Stimulated activated CD8-positive, alpha-beta memory T cell treated with anti-CD3 and anti-CD28 coated beads, Interleukin-7, amount 100 ng/mL, for 1 hour (primary cell): ENCODE measurements around the gene EGFL6.

Source experiments
- DNase-seq, 2 donors: peaks; one replicate each; pipeline ENCODE4 v3.0.0-alpha.2; 2020; ENCODE audit warnings: low read depth in 2 of 2

EGFL6 gene

GRCh38 chrX:13569479-13570260 lies at the start of gene EGFL6:
TSS of gene EGFL6 (plus strand) at chrX:13569601. CDS start at chrX:13569862, 261 bp downstream.
- DNase-seq, result no peak

GRCh38 chrX:13520351-13520750 lies 49.0 kb upstream of the EGFL6 start:
- no peak for DNase-seq

DNA sequence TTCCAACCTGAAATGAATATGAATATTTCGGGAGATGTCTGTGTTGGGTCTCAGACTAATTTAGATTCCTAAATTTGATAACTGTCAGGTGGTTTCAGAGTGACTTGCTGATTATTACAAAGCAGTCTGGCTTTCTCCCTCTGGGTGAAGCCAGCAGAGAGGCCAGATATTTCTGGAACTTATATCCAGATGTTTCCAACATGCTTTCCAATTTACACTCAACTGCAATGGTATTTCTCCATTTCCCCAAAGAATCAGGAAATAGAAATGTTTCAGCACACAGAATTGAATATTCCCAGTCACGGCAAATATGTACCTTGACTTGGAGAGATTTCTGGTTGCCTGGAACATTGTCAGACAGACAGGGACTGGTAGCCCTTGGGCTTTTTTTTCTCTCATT lies 48.5 kb upstream of the EGFL6 start:
- no peak for DNase-seq

DNA sequence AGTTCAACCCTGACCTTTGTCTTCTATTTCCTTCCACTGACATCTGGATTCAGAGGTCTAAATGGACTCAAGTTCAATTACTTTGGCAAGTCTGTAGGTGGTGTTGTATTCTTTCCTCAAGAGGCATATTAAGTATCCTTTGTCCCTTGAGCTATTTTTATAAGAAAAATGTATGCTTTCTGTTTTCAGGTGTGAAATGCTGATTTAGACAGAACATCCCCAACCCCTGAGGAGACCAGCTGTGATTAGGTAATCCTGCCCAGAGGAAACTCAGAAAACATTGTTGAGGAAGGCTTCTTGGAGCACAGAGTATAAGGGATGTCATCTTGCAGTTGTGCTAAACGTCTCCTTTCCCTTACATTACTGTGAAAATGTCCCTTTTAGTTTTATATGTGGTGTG lies 46.6 kb upstream of the EGFL6 start:
- DNase-seq, result no peak

- no peak for DNase-seq
Observed at GRCh38 chrX:13533726-13534125, 35.7 kb upstream of the EGFL6 start.

GRCh38 chrX:13535376-13536165 lies 33.8 kb upstream of the EGFL6 start:
- no peak for DNase-seq

DNA sequence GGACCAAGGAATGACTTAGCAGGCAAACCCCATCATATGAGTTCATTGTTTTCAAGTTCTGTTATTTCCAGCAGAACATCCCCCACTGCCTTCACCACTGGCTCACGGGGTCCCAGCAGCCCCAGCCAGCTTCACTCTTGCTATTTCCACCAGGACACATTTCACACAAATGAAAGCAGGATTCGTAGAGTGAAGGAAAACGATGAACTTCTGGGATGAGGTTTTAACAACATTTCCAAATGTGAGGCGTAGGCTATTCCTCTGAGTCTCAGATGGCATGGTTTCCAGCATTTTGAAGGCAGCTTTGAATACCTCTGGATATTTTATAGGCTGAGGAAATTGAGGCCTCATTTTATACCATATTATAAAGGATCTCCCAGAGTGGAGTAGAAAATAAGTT lies 32.9 kb upstream of the EGFL6 start:
- DNase-seq, result no peak

- no peak for DNase-seq
Observed at GRCh38 chrX:13538414-13538813, 31.0 kb upstream of the EGFL6 start.

DNA sequence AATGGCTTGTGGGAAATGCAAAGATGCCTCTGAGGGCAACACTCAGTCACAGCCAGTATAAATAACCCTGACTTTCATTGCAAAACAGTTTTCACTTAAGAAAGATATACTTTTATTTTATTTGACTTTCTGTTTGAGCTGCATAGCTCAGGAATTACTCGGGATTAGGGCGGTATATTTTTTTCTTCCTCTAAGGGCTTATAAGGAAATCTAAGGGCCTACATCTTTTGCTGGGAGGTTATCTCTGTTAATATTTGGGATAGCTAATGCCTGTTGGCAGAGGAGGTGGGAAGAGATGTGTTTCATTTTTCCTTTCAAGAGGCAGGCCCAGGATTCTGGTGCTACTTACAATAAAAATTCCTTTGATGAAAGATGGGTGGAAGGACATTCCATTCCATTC lies 28.8 kb upstream of the EGFL6 start:
- no peak for DNase-seq

GRCh38 chrX:13545726-13546125 lies 23.7 kb upstream of the EGFL6 start:
- DNase-seq, result no peak

DNA sequence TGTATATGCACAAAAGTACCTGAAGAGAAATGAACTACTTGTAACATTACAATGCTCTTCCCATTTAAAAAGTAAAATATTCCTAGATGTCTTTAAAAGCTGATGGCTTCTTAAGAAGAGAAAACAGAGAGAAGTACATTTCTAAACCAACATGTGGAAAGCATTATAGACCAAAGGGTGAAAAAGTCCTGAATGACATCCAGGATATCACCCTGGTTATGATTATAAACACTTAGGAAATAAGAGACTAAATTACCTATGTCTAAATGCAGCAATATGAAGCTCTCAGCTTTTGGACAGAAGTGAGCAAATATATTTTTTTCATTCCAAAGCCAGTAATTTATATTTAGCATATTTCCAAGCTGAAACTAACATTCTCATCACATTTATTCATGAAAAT lies 21.7 kb upstream of the EGFL6 start:
- no peak for DNase-seq

DNA sequence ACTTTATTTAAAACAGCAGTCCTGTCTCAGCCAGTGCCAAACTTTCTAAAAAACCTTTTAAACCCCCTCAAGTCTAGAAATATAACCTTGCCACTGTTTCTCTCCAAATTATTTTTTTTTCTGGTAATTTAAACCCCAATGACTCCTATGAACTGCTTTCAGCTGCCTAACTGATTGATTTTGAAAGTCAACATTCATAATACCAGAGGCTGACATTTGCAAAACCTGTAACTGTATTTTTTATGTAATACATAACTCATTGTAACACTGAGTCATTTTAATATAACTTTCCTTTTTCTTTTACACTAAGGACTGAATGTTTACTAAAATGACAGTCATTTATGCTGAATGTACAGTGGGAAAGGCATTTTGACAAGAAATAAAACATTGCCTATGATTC lies 19.1 kb upstream of the EGFL6 start:
- no peak for DNase-seq

GRCh38 chrX:13551610-13552009 lies 17.8 kb upstream of the EGFL6 start:
- no peak for DNase-seq

DNA sequence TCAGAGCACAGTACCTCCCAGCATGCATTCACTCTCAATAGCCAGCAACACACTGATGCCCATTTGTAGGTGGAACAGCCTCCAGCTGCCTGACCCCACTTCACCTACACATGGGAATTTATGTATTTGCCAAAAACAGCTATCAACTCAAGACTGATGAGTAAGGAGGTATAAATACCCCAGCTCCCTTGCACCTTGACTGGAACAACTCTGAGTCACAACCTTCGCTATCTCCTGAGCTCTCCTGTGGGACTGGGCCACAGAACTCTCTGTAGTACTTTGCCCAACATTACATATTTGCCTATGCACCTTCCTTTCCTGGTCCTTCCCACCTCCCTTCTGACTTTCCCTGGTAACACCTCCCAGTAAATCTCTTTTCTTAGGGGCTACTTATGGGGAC lies 16.5 kb upstream of the EGFL6 start:
- no peak for DNase-seq

- no peak for DNase-seq
Observed at GRCh38 chrX:13565511-13565910, 3.9 kb upstream of the EGFL6 start.

DNA sequence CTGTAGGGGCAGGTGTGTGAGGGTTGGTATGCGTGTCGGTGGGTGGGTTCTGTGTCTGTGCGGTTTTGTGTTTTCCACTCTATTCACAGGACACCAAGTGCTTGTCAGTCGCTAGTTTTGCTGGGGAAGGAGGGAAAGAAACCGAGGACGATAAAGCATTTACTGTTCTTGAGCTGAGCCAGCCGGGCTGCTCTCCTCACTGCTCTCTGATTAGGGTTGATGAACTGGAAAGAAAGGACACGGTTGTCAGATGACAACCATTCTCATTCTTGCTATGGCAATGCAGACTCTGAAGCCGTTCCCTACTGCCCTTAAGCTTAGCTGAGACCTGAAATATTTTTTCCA lies 832 bp downstream of the EGFL6 start:
- DNase-seq, result no peak

DNA sequence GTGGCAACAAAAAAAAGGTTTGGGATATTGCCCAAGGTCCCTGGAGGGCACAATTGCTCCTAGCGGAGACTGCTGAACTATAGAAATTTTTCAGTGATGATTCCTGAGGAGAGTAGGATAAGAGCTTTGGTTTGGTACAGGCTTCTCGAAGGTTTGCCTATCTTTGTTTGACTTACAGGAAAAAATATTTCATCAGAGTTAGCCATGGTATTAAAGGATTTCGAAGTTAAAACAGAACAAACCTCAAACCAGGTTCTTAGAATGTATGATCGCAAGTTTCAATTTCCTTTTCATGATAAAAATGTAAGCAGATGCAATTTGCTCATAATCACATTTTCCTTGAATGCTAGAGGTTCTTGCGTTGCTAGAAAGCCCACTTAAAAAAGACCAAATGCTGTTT lies 1.7 kb downstream of the EGFL6 start:
- DNase-seq, result no peak

- no peak for DNase-seq
Observed at GRCh38 chrX:13574600-13574999, 5.2 kb downstream of the EGFL6 start.

- no peak for DNase-seq
Observed at GRCh38 chrX:13579661-13580060, 10.3 kb downstream of the EGFL6 start.

DNA sequence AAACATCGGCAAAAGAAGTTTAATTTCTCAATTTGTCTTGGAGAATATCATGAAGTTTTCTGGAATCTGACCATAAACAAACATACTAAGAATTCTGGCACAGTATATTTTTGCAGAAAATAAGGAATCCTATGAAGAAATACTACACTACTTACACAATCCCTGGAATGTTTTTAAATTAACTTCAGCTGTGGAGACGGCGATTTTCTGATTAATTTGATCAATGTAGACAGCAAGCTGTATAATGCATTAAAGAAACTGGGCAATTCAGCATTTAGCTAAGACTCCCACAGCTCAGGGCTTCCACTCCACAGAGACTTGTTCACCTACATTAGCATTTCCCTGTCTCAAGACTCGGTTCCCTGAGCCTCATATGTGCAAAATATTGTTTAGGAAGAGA lies 12.2 kb downstream of the EGFL6 start:
- no peak for DNase-seq

GRCh38 chrX:13587786-13588477 lies 18.5 kb downstream of the EGFL6 start:
- no peak for DNase-seq

DNA sequence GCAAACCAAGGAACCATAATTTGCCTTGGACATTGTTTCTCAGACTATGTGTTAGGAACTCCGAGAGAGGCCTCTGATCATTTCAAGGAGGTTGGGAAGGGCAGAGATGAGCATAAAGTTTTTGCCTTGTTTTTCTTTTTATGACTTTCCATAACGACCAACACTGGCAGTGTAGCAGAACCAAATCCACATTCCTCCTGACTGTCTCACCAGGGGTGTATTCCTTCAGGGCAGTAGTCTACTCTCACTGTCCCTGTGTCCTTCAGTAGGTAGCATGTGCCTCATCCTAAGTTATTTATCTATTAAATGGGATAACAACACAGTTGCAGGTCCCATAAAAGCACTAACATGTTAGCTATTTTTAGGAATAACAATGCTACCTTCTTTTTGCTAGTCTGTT lies 20.8 kb downstream of the EGFL6 start:
- DNase-seq, result no peak

- DNase-seq, result no peak
Observed at GRCh38 chrX:13590914-13591313, 21.5 kb downstream of the EGFL6 start.
